ENCODE results near the gene CAMTA1. TPM values are rescaled to one million over a fixed set of nuclear protein-coding genes. Genes with fewer than 3 reads are reported as not detected.

The CAMTA1 gene
- total and polyA plus RNA-seq, 2 experiments from 2014 or later = 213 to 341 TPM

DNA sequence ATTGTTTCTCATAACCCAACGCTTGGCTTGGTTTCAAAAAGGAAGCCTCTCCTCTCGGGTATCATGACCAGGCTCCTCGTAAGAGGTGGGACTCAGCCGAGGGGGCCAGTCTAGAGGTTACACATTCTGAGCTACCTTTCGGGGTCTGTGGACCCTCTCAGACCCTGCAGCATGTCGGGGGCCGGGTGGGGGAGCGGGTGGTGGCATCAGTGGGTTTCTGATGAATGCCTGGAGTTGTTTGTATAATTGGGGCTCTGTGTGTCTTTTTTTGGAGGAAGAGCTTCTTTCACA, 229.3 kb downstream of the CAMTA1 start:
- H3K4me3 ChIP-seq = no peak overlapping the region
- no peak for DNase-seq (ENCODE audit: low read depth in 1 of 2, low spot score in 1 of 2)
- no peaks in the 10 kb centered on the region for H3K9me3 ChIP-seq (ENCODE audit: low read depth)
- TF ChIP-seq, protein P1, sequence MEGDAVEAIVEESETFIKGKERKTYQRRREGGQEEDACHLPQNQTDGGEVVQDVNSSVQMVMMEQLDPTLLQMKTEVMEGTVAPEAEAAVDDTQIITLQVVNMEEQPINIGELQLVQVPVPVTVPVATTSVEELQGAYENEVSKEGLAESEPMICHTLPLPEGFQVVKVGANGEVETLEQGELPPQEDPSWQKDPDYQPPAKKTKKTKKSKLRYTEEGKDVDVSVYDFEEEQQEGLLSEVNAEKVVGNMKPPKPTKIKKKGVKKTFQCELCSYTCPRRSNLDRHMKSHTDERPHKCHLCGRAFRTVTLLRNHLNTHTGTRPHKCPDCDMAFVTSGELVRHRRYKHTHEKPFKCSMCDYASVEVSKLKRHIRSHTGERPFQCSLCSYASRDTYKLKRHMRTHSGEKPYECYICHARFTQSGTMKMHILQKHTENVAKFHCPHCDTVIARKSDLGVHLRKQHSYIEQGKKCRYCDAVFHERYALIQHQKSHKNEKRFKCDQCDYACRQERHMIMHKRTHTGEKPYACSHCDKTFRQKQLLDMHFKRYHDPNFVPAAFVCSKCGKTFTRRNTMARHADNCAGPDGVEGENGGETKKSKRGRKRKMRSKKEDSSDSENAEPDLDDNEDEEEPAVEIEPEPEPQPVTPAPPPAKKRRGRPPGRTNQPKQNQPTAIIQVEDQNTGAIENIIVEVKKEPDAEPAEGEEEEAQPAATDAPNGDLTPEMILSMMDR (IDR thresholded peaks at IDR 0.05; ENCODE audit: low read depth, low read length) = no peak
- H3K27me3 ChIP-seq = no peaks in the 10 kb centered on the region
- peaks cover 16% of the 10 kb centered on the region for H3K4me1 ChIP-seq (ENCODE audit: low read depth)
- H3K36me3 ChIP-seq = no peaks in the 10 kb centered on the region
- no peak overlapping the region for H3K27ac ChIP-seq

DNA sequence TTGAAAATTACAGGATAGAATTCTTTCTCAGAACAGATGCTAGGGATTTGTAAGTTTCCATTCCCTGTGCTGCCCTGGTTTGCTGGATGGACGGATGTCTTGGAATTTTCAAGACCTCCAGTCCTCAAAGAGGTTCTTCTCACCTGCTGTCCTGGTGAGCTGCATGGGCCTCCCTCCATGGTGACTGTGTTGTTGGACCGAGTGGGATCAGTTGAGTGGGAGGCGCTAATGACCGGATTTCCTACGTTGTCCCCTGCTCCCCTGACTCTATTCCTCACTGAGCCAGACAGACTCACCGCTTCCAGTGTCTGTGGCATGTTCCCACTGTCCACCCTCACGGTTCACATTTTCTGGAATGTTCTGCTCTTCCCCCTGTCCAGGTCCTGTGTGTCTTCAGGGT, 229.8 kb downstream of the CAMTA1 start:
- H3K9me3 ChIP-seq (ENCODE audit: low read depth) = no peaks in the 10 kb centered on the region
- H3K4me3 ChIP-seq = no peak overlapping the region
- TF ChIP-seq, protein P1 (IDR thresholded peaks at IDR 0.05; ENCODE audit: low read depth, low read length) = no peak
- H3K36me3 ChIP-seq = no peaks in the 10 kb centered on the region
- no peak for DNase-seq (ENCODE audit: low read depth in 1 of 2, low spot score in 1 of 2)
- no peaks in the 10 kb centered on the region for H3K27me3 ChIP-seq
- H3K4me1 ChIP-seq (ENCODE audit: low read depth) = peaks cover 16% of the 10 kb centered on the region
- H3K27ac ChIP-seq = no peak overlapping the region

DNA sequence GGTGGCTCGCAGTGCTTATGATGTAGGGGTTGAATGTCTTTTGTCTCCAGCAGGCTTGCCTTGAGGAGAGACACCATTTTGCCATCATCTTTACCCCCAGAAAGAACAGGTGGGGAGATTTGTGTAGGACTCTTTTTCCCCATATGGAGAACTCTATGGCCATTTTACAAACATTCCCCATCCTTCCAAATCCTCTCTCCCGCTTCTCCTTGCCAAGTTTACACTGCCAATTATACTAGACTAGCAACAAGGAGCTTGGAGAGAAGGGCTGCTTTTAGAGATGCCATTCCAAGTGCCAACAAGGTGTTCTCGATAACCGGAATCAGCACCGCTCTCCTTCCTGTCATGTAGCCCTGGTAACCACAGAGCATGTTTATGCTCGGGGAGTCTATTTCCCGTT, 233.1 kb downstream of the CAMTA1 start:
- Histone ChIP-seq H3K36me3 (no peaks in the 10 kb centered on the region), H3K27me3 (no peaks in the 10 kb centered on the region), H3K9me3 (ENCODE audit: low read depth) (no peaks in the 10 kb centered on the region), H3K4me3 (no peak overlapping the region), H3K4me1 (ENCODE audit: low read depth) (peaks cover 11% of the 10 kb centered on the region), H3K27ac (no peak overlapping the region)
- no peak for DNase-seq (ENCODE audit: low read depth in 1 of 2, low spot score in 1 of 2)
- TF ChIP-seq, protein P1 (IDR thresholded peaks at IDR 0.05; ENCODE audit: low read depth, low read length) = no peak

DNA sequence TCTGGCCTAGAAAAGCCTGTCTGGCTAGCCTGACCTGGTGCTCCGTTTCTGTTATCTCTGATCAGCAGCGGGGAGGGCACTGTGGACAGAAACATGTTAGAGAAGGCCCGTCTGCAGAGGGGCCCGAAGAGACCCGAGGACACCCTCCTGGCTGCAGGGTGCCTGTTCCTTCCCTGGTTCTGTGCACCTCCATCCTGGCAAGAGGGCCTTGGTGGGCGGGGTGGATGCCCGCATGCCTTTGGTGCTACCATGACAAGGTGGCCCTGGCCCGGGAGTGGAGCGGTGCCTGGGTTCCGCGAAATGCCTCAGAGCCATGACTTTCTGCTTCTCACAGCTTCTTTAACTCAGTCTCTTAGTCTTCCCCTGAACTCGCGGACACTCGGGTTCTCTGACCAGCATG, 233.6 kb downstream of the CAMTA1 start:
- H3K36me3 ChIP-seq = no peaks in the 10 kb centered on the region
- TF ChIP-seq, protein P1 (IDR thresholded peaks at IDR 0.05; ENCODE audit: low read depth, low read length) = no peak
- no peaks in the 10 kb centered on the region for H3K9me3 ChIP-seq (ENCODE audit: low read depth)
- no peak for DNase-seq (ENCODE audit: low read depth in 1 of 2, low spot score in 1 of 2)
- H3K4me1 ChIP-seq (ENCODE audit: low read depth) = peaks cover 6% of the 10 kb centered on the region
- no peak overlapping the region for H3K4me3 ChIP-seq
- H3K27ac ChIP-seq = no peak overlapping the region
- no peaks in the 10 kb centered on the region for H3K27me3 ChIP-seq

DNA sequence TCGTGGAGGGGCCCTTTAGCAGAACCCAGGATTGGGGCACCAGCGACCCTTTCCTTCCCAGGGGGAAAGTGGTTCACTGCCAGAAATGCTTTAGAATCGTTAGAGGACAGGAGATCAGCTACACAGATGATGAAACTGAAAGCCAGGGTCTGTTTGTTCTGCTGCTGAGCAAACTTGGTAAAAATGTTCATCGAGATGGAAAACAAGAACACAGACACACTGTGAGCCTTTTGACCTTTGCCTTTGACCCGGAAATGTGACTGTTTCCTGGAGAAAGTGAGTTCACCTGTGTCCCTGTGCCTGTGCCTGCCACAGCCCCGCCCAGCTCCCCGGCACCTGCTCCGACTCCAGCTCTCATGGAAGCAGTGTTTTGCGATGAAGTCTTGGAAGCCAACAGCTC, 234.3 kb downstream of the CAMTA1 start:
- Histone ChIP-seq H3K27ac (no peak overlapping the region), H3K27me3 (no peaks in the 10 kb centered on the region), H3K4me3 (no peak overlapping the region), H3K9me3 (ENCODE audit: low read depth) (no peaks in the 10 kb centered on the region), H3K4me1 (ENCODE audit: low read depth) (no peaks in the 10 kb centered on the region), H3K36me3 (no peaks in the 10 kb centered on the region)
- TF ChIP-seq, protein P1 (IDR thresholded peaks at IDR 0.05; ENCODE audit: low read depth, low read length) = no peak
- DNase-seq (ENCODE audit: low read depth in 1 of 2, low spot score in 1 of 2) = no peak

DNA sequence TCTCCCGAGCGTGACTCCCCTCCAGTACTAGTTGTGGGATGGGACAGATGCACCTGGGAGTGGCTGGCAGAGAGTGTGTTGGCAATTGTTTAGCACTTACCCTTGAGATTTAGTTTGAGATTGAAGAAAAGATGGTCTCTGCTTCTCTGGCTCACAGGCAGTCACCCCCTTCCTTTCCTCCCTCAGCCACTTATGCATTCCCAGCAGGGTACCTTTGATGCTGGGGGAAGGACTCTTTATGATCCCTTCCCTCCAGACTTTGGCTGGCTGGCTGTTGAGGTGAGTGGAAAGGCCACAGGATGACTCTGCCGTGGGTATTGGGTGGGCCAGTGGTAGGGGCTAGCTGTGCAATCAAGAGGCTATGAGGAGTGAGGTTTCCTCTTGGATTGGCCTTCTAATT, 236.8 kb downstream of the CAMTA1 start:
- H3K27ac ChIP-seq = no peak overlapping the region
- DNase-seq (ENCODE audit: low read depth in 1 of 2, low spot score in 1 of 2) = no peak

More for the DNA sequence above, 236.8 kb downstream of the CAMTA1 start:
- no peak overlapping the region for H3K4me3 ChIP-seq
- TF ChIP-seq, protein P1 (IDR thresholded peaks at IDR 0.05; ENCODE audit: low read depth, low read length) = no peak
- no peaks in the 10 kb centered on the region for H3K9me3 ChIP-seq (ENCODE audit: low read depth)
- H3K4me1 ChIP-seq (ENCODE audit: low read depth) = no peaks in the 10 kb centered on the region
- H3K36me3 ChIP-seq = no peaks in the 10 kb centered on the region
- no peaks in the 10 kb centered on the region for H3K27me3 ChIP-seq

All from cardiac muscle cell (in vitro differentiated cells and primary cell).